Measurements from ENCODE around the gene PEX1. TPM values are rescaled to one million over a fixed set of nuclear protein-coding genes. Genes with fewer than 3 reads are reported as not detected.

Gene PEX1
- total RNA-seq, 1 experiment from 2014 or later = 20.2 TPM

DNA sequence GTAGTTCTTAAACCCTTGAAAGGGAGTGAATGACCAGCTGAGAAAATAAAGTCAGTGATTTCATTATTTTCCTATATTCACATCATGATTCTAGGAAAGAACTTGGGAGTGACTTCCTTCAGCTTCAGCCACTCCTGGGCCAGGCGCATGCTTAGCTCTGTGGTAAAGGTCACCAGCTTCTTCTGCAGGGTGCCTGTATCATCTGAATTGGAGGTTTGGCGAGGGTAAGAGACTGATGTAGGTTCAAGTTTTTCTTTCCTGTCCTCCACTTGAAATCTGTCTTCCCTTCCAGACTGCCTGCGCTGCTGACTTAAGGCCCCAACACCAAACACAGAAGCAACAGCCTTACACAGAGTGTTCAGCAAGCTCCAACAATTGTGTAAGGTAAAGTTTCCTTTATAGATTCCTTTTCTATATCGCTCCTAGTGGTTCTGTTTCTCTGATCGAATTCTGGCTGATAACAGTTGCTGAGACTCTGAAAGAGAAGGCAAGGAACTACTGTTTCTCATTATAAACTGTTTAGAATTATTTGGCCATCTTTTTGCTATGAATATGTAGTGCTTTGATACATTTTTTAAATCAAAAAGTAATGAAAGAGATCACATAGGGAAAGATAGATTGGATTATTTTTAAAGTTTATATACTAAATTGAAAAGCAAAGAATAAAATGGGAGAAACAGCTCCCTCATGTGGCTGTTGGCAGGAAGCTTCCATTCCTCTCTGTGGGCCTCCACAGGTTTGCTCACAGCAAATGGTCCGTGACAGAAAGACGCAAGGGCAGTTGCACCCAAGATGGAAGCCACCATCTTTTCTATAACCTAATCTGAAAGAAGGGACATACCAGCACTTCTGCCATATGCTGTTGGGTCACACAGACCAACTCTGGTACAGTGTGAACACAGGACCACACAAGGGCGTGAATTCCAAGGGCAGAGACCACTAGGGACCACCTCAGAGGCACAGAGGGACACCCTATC, 67.0 kb downstream of the PEX1 start:
- Histone ChIP-seq H2AFZ (no peak overlapping the region), H3K9me3 (ENCODE audit: insufficient read depth, low read depth) (no peaks in the 10 kb centered on the region), H3F3A (ENCODE audit: insufficient read depth, low read depth) (peaks cover 22% of the 10 kb centered on the region; the same call in 1 of the 2 replicates), H3K4me1 (replicated peaks; ENCODE audit: insufficient read depth) (peaks cover 34% of the 10 kb centered on the region), H3K4me3 (no peak overlapping the region), H3K27ac (no peak overlapping the region), H4K20me1 (ENCODE audit: insufficient read depth) (no peaks in the 10 kb centered on the region; the same call in 1 of the 2 replicates), H3K79me2 (ENCODE audit: low read depth) (no peaks in the 10 kb centered on the region), H3K27me3 (ENCODE audit: insufficient read depth, low read depth) (no peaks in the 10 kb centered on the region), H3K9me2 (ENCODE audit: insufficient read depth) (no peaks in the 10 kb centered on the region), H3K36me3 (ENCODE audit: low read depth) (no peaks in the 10 kb centered on the region; the same call in 1 of the 2 replicates), H3K4me2 (no peak overlapping the region)
- TF ChIP-seq, protein P1, sequence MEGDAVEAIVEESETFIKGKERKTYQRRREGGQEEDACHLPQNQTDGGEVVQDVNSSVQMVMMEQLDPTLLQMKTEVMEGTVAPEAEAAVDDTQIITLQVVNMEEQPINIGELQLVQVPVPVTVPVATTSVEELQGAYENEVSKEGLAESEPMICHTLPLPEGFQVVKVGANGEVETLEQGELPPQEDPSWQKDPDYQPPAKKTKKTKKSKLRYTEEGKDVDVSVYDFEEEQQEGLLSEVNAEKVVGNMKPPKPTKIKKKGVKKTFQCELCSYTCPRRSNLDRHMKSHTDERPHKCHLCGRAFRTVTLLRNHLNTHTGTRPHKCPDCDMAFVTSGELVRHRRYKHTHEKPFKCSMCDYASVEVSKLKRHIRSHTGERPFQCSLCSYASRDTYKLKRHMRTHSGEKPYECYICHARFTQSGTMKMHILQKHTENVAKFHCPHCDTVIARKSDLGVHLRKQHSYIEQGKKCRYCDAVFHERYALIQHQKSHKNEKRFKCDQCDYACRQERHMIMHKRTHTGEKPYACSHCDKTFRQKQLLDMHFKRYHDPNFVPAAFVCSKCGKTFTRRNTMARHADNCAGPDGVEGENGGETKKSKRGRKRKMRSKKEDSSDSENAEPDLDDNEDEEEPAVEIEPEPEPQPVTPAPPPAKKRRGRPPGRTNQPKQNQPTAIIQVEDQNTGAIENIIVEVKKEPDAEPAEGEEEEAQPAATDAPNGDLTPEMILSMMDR (conservative IDR thresholded peaks at IDR 0.05) = peak; percentile 81
- TF ChIP-seq EZH2 (IDR thresholded peaks at IDR 0.05; ENCODE audit: low read depth) = no peak
- ChIA-PET POLR2A (ENCODE audit: unreplicated experiment) (interaction anchor here (0.6 to 0.7 kb wide), 2 partner anchors 12 to 14 kb away, joined by 5 to 10 read pairs; partner anchors contain the start of gene GATAD1), CTCF (interaction anchor here (0.5 to 1.0 kb wide), 5 partner anchors 67 to 927 kb away, joined by 3 to 10 read pairs (median 5); partner anchors contain the start of genes AKAP9, PEX1 and RBM48)
- peak in 1 of 2 experiments; percentile 29 for DNase-seq
- BruUV-seq (replicated peaks) = no TSS peak
- intact Hi-C loops (cut with micrococcal nuclease; ENCODE audit: unreplicated experiment) = loop anchor here (2.0 to 5.0 kb wide), 3 partner anchors 66 to 771 kb away; partner anchors contain the start of genes MTERF1, PEX1, RBM48 and VPS50

DNA sequence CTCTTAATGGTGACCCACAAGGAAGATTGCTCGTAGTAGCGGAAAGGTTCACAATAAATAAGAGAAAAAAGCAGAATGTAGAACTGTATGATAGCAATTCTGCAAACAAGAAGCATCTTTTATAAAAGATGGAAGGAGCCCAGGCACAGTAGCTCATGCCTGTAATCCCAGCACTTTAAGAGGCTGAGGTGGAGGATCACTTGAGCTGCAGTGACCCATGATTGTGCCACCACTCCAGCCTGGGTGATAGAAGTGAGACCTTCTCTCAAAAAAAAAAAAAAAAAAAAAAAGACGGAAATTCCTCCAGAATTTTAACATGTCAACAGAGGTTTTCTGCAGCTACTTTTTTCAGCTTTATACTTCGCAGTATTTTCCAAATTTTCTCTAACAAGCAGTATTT, 67.8 kb downstream of the PEX1 start:
- no peaks in the 10 kb centered on the region for H3K9me3 ChIP-seq (ENCODE audit: insufficient read depth, low read depth)
- H3K4me2 ChIP-seq = no peak overlapping the region
- H3K4me3 ChIP-seq = no peak overlapping the region
- POLR2A ChIA-PET (ENCODE audit: unreplicated experiment) = no interaction called here
- no peak for DNase-seq
- H3K27me3 ChIP-seq (ENCODE audit: insufficient read depth, low read depth) = no peaks in the 10 kb centered on the region
- no peaks in the 10 kb centered on the region for H3K79me2 ChIP-seq (ENCODE audit: low read depth)
- H2AFZ ChIP-seq = no peak overlapping the region
- CTCF ChIA-PET = interaction anchor here (0.5 to 0.6 kb wide), 2 partner anchors 733 to 927 kb away, joined by 6 to 10 read pairs; no protein-coding TSS in a partner anchor
- no TSS peak for BruUV-seq (replicated peaks)
- intact Hi-C loops (cut with micrococcal nuclease; ENCODE audit: unreplicated experiment) = loop anchor here (2.0 to 5.0 kb wide), 3 partner anchors 67 to 772 kb away; partner anchors contain the start of genes MTERF1, PEX1, RBM48 and VPS50
- no peaks in the 10 kb centered on the region; the same call in 1 of the 2 replicates for H4K20me1 ChIP-seq (ENCODE audit: insufficient read depth)
- H3K4me1 ChIP-seq (replicated peaks; ENCODE audit: insufficient read depth) = peaks cover 34% of the 10 kb centered on the region
- no peaks in the 10 kb centered on the region for H3K9me2 ChIP-seq (ENCODE audit: insufficient read depth)
- H3K36me3 ChIP-seq (ENCODE audit: low read depth) = no peaks in the 10 kb centered on the region; the same call in 1 of the 2 replicates
- no peak overlapping the region for H3K27ac ChIP-seq
- H3F3A ChIP-seq (ENCODE audit: insufficient read depth, low read depth) = peaks cover 22% of the 10 kb centered on the region; the same call in 1 of the 2 replicates
- TF ChIP-seq EZH2 (IDR thresholded peaks at IDR 0.05; ENCODE audit: low read depth) = no peak
- TF ChIP-seq, protein P1 (conservative IDR thresholded peaks at IDR 0.05) = no peak

DNA sequence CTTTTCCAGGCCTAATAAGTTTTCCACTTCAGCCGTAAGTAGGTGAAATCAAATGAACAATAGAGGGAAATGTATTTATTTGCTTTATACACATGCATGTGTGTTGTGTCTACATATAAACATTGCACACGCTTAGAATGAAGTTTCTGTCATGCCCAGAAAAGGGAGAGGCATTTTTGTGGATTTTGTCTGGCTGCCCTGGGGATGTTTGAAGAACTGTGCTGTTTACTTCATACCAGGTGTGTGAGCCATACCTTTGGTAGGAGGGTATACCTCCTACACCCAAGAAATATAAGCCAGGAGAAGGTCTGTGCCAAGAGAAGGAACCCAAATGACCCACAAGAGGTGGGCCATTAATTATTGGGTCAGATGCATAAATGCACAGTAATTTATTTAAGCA, 68.2 kb downstream of the PEX1 start:
- no TSS peak for BruUV-seq (replicated peaks)
- H4K20me1 ChIP-seq (ENCODE audit: insufficient read depth) = no peaks in the 10 kb centered on the region; the same call in 1 of the 2 replicates
- no peak overlapping the region for H3K4me2 ChIP-seq
- H3K36me3 ChIP-seq (ENCODE audit: low read depth) = no peaks in the 10 kb centered on the region; the same call in 1 of the 2 replicates
- TF ChIP-seq, protein P1 (conservative IDR thresholded peaks at IDR 0.05) = no peak
- no peak for TF ChIP-seq EZH2 (IDR thresholded peaks at IDR 0.05; ENCODE audit: low read depth)
- ChIA-PET POLR2A (ENCODE audit: unreplicated experiment) (no interaction called here), CTCF (no interaction called here)
- DNase-seq = peak in 1 of 2 experiments; percentile 54
- no peaks in the 10 kb centered on the region for H3K79me2 ChIP-seq (ENCODE audit: low read depth)
- H2AFZ ChIP-seq = no peak overlapping the region
- intact Hi-C loops (cut with micrococcal nuclease; ENCODE audit: unreplicated experiment) = loop anchor here (2.0 to 5.0 kb wide), 3 partner anchors 67 to 772 kb away; partner anchors contain the start of genes MTERF1, PEX1, RBM48 and VPS50
- no peaks in the 10 kb centered on the region for H3K9me2 ChIP-seq (ENCODE audit: insufficient read depth)
- H3K27me3 ChIP-seq (ENCODE audit: insufficient read depth, low read depth) = no peaks in the 10 kb centered on the region
- no peak overlapping the region for H3K27ac ChIP-seq
- no peak overlapping the region for H3K4me3 ChIP-seq
- no peaks in the 10 kb centered on the region for H3K9me3 ChIP-seq (ENCODE audit: insufficient read depth, low read depth)
- peaks cover 22% of the 10 kb centered on the region; the same call in 1 of the 2 replicates for H3F3A ChIP-seq (ENCODE audit: insufficient read depth, low read depth)
- peaks cover 32% of the 10 kb centered on the region for H3K4me1 ChIP-seq (replicated peaks; ENCODE audit: insufficient read depth)
